SK-N-SH (cell line): ENCODE data around the gene ANLN. TPM values are rescaled to one million over a fixed set of nuclear protein-coding genes. Genes with fewer than 3 reads are reported as not detected.

Experiments
- CTCF ChIA-PET: fragments of 300-600, 350-600 bp; formaldehyde crosslinking; extraction: SDS; loops from one replicate; lab custom pipeline; 2021; lab: Yijun Ruan, JAX
- POLR2A ChIA-PET: fragments of 350-600 bp; sonication (Branson Sonifier 250); formaldehyde crosslinking; extraction: SDS; loops from one replicate; lab custom pipeline; 2020; ENCODE audit warnings: antibody characterized with exemption, inconsistent platforms; lab: Yijun Ruan, JAX
- DNase-seq: peaks from one replicate; pipeline ENCODE4 v3.0.0; 2012
- H2AFZ ChIP-seq: fragments of 200-600 bp; sonication (generic); 2 replicates; pipeline ENCODE4 v1.8.1; 2016; ENCODE audit warnings: antibody characterized with exemption, mild to moderate bottlenecking, low read depth
- H3F3A ChIP-seq: fragments of 200-600 bp; sonication (generic); replicated peaks from 2 replicates; pipeline ENCODE3; 2016; ENCODE audit warnings: antibody characterized with exemption, mild to moderate bottlenecking; ENCODE audit not compliant: insufficient read depth
- H3K27ac ChIP-seq, 2 experiments: fragments of 200-500 bp in 1 of 2; fragments of 200-600 bp in 1 of 2; sonication (Bioruptor generic) in 1 of 2; sonication (generic), shearing (Covaris generic) in 1 of 2; 2 replicates each; pipeline versions ENCODE4 v1.5.1 to v1.6.1; 2014 to 2016; ENCODE audit warnings: low read depth in 2 of 2, inconsistent platforms in 1 of 2, low read length in 1 of 2, mild to moderate bottlenecking in 1 of 2, mixed read lengths in 1 of 2
- H3K27me3 ChIP-seq: fragments of 200-600 bp; sonication (generic), shearing (Covaris generic); 2 replicates; pipeline ENCODE4 v1.6.1; 2016; ENCODE audit warnings: mixed run types; ENCODE audit not compliant: insufficient read depth
- H3K36me3 ChIP-seq, 2 experiments: fragments of 200-500 bp in 1 of 2; fragments of 200-600 bp in 1 of 2; sonication (Bioruptor generic) in 1 of 2; sonication (generic) in 1 of 2; replicated peaks in 1 of 2; 2 replicates each; pipeline versions ENCODE3 to v1.5.1; 2014 to 2016; ENCODE audit warnings: low read length in 1 of 2, mild to moderate bottlenecking in 1 of 2; ENCODE audit not compliant: insufficient read depth in 2 of 2, control insufficient read depth in 1 of 2
- H3K4me1 ChIP-seq, 2 experiments: fragments of 200-500 bp in 1 of 2; fragments of 200-600 bp in 1 of 2; sonication (Bioruptor generic) in 1 of 2; sonication (generic), shearing (Covaris generic) in 1 of 2; 2 replicates each; pipeline versions ENCODE4 v1.5.1 to v1.6.1; 2014 to 2016; ENCODE audit warnings: low read depth in 1 of 2, low read length in 1 of 2, mixed run types in 1 of 2; ENCODE audit not compliant: insufficient read depth in 2 of 2, control insufficient read depth in 1 of 2
- H3K4me2 ChIP-seq: fragments of 200-600 bp; sonication (generic), shearing (Covaris generic); 2 replicates; pipeline ENCODE4 v1.6.1; 2017; ENCODE audit warnings: mixed run types
- H3K4me3 ChIP-seq, 2 experiments: fragments of 200-500 bp in 1 of 2; fragments of 200-600 bp in 1 of 2; sonication (Bioruptor generic) in 1 of 2; sonication (generic), shearing (Covaris generic) in 1 of 2; 2 replicates each; pipeline versions ENCODE4 v1.5.1 to v1.8.1; 2014 to 2016; ENCODE audit warnings: low read depth in 2 of 2, inconsistent platforms in 1 of 2, low read length in 1 of 2, mild to moderate bottlenecking in 1 of 2, mixed read lengths in 1 of 2, moderate library complexity in 1 of 2
- H3K79me2 ChIP-seq: fragments of 200-600 bp; sonication (generic); 2 replicates; pipeline ENCODE4 v1.8.1; 2017; ENCODE audit warnings: mild to moderate bottlenecking; ENCODE audit not compliant: insufficient read depth
- H3K9ac ChIP-seq: fragments of 200-600 bp; sonication (generic); 2 replicates; pipeline ENCODE4 v1.6.1; 2017; ENCODE audit warnings: mixed run types
- H3K9me2 ChIP-seq: fragments of 200-600 bp; sonication (generic); 2 replicates; pipeline ENCODE4 v1.6.1; 2017; ENCODE audit warnings: mixed run types
- H3K9me3 ChIP-seq: fragments of 200-600 bp; sonication (generic); 2 replicates; pipeline ENCODE4 v1.6.1; 2017; ENCODE audit warnings: mixed run types, mild to moderate bottlenecking, moderate library complexity
- H4K20me1 ChIP-seq: fragments of 200-600 bp; sonication (generic); 2 replicates; pipeline ENCODE4 v1.6.1; 2017; ENCODE audit warnings: mild to moderate bottlenecking, mixed run types; ENCODE audit not compliant: insufficient read depth
- CHD2 ChIP-seq: fragments of 150-350 bp; IDR thresholded peaks from 2 replicates; pipeline ENCODE4 v1.6.1; 2018; ENCODE audit warnings: low read length; ENCODE audit not compliant: partially characterized antibody
- ELF1 ChIP-seq: IDR thresholded peaks from 2 replicates; pipeline ENCODE4 v1.4.0; 2012
- GATA2 ChIP-seq: sonication (generic); formaldehyde crosslinking; IDR thresholded peaks from 2 replicates; pipeline ENCODE4 v1.5.0; 2020; ENCODE audit warnings: mild to moderate bottlenecking, missing genetic modification reagents
- JUND ChIP-seq: IDR thresholded peaks from 2 replicates; pipeline ENCODE4 v1.4.0; 2012
- MEF2A ChIP-seq: IDR thresholded peaks from 2 replicates; pipeline ENCODE4 v1.4.0; 2012; ENCODE audit warnings: low read depth, borderline replicate concordance
- MXI1 ChIP-seq: IDR thresholded peaks from 2 replicates; pipeline ENCODE4 v1.6.1; 2012; ENCODE audit warnings: mild to moderate bottlenecking, low read depth, low read length, improper control_type of control experiment
- NFIC ChIP-seq: IDR thresholded peaks from 2 replicates; pipeline ENCODE4 v1.4.0; 2012; ENCODE audit warnings: borderline replicate concordance
- NRF1 ChIP-seq: IDR thresholded peaks from 2 replicates; pipeline ENCODE4 v1.6.1; 2012; ENCODE audit warnings: low read depth, mild to moderate bottlenecking, low read length
- POLR2AphosphoS5 ChIP-seq: IDR thresholded peaks from 2 replicates; pipeline ENCODE4 v1.6.1; 2012; ENCODE audit warnings: low read depth, low read length
- RCOR1 ChIP-seq: fragments of 150-350 bp; IDR thresholded peaks from 2 replicates; pipeline ENCODE4 v1.6.1; 2017; ENCODE audit warnings: antibody characterized with exemption, low read length
- SIN3A ChIP-seq: IDR thresholded peaks from 2 replicates; pipeline ENCODE4 v1.6.1; 2012; ENCODE audit warnings: low read depth, mild to moderate bottlenecking, low read length, moderate library complexity, borderline replicate concordance
- TAF1 ChIP-seq: IDR thresholded peaks from 2 replicates; pipeline ENCODE4 v1.6.1; 2012; ENCODE audit warnings: low read depth, mild to moderate bottlenecking, low read length, moderate library complexity, borderline replicate concordance
- WGBS: methylation state at CpG from one replicate; pipeline ENCODE4 v1.1.6; 2017; ENCODE audit warnings: low lambda C conversion rate; 5-methylcytosine and 5-hydroxymethylcytosine counted together
- polyA plus RNA-seq, 3 experiments: library from polyadenylated mRNA; depleted of rRNA; stranded (reverse); fragments of >200 nt; gene quantifications; 2 replicates each; pipeline ENCODE4 v1.2.3, GENCODE V29; 2012
- TF ChIP-seq, protein P1 (sequence below): IDR thresholded peaks from 2 replicates; pipeline ENCODE4 v1.4.0; 2012; ENCODE audit warnings: low read depth
- TF ChIP-seq, protein P2 (sequence below): fragments of 150-350 bp; IDR thresholded peaks from 2 replicates; pipeline ENCODE4 v1.6.1; 2017; ENCODE audit warnings: antibody characterized with exemption, low read length, low read depth, borderline replicate concordance
- TF ChIP-seq, protein P3 (sequence below): IDR thresholded peaks from 2 replicates; pipeline ENCODE4 v1.4.0; 2012; ENCODE audit warnings: low read depth, borderline replicate concordance

The ANLN gene, protein sequence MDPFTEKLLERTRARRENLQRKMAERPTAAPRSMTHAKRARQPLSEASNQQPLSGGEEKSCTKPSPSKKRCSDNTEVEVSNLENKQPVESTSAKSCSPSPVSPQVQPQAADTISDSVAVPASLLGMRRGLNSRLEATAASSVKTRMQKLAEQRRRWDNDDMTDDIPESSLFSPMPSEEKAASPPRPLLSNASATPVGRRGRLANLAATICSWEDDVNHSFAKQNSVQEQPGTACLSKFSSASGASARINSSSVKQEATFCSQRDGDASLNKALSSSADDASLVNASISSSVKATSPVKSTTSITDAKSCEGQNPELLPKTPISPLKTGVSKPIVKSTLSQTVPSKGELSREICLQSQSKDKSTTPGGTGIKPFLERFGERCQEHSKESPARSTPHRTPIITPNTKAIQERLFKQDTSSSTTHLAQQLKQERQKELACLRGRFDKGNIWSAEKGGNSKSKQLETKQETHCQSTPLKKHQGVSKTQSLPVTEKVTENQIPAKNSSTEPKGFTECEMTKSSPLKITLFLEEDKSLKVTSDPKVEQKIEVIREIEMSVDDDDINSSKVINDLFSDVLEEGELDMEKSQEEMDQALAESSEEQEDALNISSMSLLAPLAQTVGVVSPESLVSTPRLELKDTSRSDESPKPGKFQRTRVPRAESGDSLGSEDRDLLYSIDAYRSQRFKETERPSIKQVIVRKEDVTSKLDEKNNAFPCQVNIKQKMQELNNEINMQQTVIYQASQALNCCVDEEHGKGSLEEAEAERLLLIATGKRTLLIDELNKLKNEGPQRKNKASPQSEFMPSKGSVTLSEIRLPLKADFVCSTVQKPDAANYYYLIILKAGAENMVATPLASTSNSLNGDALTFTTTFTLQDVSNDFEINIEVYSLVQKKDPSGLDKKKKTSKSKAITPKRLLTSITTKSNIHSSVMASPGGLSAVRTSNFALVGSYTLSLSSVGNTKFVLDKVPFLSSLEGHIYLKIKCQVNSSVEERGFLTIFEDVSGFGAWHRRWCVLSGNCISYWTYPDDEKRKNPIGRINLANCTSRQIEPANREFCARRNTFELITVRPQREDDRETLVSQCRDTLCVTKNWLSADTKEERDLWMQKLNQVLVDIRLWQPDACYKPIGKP
- polyA plus RNA-seq (2012; rRNA removed), result 17.1 and 21.2 TPM in 2 replicates
- 10.0 and 12.1 TPM in 2 replicates for polyA plus RNA-seq (2012; cell fraction: cytosol; rRNA removed)
- polyA plus RNA-seq (2012; cell fraction: nucleus; rRNA removed), result 62.9 and 95.4 TPM in 2 replicates

DNA sequence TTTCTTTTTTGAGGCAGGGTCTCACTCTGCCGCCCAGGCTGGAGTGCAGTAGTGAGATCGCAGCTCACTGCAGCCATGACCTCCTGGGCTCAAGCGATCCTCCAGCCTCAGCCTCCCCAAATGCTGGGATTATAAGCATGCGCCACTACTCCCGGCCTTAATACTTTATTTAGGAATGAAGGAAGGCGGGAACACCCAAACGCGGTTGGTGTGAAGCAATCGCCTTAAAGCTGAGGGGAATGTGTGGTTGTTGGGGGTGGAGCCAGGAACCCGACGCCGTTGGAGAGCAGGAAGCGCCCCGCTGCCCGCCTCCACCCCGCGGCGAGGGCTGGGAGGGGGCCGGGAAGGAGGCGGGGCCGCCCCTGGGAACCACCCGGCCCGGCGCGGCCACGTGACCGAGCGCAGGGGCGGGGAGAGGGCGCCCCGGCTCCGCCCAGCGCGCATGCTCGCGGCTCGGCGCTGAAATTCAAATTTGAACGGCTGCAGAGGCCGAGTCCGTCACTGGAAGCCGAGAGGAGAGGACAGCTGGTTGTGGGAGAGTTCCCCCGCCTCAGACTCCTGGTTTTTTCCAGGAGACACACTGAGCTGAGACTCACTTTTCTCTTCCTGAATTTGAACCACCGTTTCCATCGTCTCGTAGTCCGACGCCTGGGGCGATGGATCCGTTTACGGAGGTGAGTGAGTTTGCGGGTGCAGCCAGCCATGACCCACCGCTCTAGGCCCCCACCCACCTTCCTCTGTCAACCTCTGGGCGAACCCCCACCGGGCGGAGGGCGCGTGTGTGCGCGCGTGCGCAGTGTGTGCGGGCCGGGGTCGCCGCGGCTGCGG, at the start of gene ANLN:
Gene ANLN, plus strand, starts transcription at position 492 of the 828 bp plus-strand sequence. Its CDS starts 165 bp downstream, at position 657.
- H4K20me1 ChIP-seq, result peaks cover 12% of the 10 kb centered on the region; the same call in 1 of the 2 replicates
- H3K9ac ChIP-seq, result peak within 1 kb of the TSS; percentile 96
- H3K36me3 ChIP-seq, result peaks cover 0 to 7% of the 10 kb centered on the region in 2 experiments
- peak; percentile 100 for DNase-seq
- H3F3A ChIP-seq, result peaks cover 22% of the 10 kb centered on the region
- H3K79me2 ChIP-seq, result peaks cover 49% of the 10 kb centered on the region
- no peaks in the 10 kb centered on the region for H3K27me3 ChIP-seq
- H3K9me2 ChIP-seq, result no peaks in the 10 kb centered on the region
- peak; percentile 47 for TF ChIP-seq CHD2
- peak; percentile 96 for TF ChIP-seq MXI1
- no peak for TF ChIP-seq NFIC
- TF ChIP-seq, protein P1, sequence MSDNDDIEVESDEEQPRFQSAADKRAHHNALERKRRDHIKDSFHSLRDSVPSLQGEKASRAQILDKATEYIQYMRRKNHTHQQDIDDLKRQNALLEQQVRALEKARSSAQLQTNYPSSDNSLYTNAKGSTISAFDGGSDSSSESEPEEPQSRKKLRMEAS, result peak; percentile 82
- TF ChIP-seq NRF1, result peak; percentile 94
- TF ChIP-seq SIN3A, result peak; percentile 100
- TF ChIP-seq GATA2, result no peak
- TF ChIP-seq, protein P2, sequence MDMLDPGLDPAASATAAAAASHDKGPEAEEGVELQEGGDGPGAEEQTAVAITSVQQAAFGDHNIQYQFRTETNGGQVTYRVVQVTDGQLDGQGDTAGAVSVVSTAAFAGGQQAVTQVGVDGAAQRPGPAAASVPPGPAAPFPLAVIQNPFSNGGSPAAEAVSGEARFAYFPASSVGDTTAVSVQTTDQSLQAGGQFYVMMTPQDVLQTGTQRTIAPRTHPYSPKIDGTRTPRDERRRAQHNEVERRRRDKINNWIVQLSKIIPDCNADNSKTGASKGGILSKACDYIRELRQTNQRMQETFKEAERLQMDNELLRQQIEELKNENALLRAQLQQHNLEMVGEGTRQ, result peak; percentile 88
- no peak for TF ChIP-seq MEF2A
- TF ChIP-seq, protein P3, sequence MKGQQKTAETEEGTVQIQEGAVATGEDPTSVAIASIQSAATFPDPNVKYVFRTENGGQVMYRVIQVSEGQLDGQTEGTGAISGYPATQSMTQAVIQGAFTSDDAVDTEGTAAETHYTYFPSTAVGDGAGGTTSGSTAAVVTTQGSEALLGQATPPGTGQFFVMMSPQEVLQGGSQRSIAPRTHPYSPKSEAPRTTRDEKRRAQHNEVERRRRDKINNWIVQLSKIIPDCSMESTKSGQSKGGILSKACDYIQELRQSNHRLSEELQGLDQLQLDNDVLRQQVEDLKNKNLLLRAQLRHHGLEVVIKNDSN, result peak; percentile 95
- 0 out of 2 replicates have a peak, but pooled peaks have one; percentile 28 for TF ChIP-seq RCOR1
- peak; percentile 91 for TF ChIP-seq TAF1
- peak; percentile 75 for TF ChIP-seq POLR2AphosphoS5
- peak; percentile 72 for TF ChIP-seq ELF1
- TF ChIP-seq JUND, result no peak
- TF ChIP-seq, all 33 proteins: peak for 11
- CTCF ChIA-PET, result interaction anchor here (0.8 to 5.8 kb wide), 9 partner anchors 9 to 808 kb away, joined by 3 to 33 read pairs (median 6); a partner anchor contains a TSS
- no peaks in the 10 kb centered on the region for H3K9me3 ChIP-seq
- H3K4me3 ChIP-seq, result peak within 1 kb of the TSS; percentile 85 to 97
- H3K4me1 ChIP-seq, result peaks cover 23 to 25% of the 10 kb centered on the region in 2 experiments
- POLR2A ChIA-PET, result interaction anchor here (0.6 to 1.5 kb wide), 5 partner anchors 11 to 588 kb away, joined by 3 to 13 read pairs (median 3); partner anchors contain the start of gene SEPTIN7
- WGBS, result 5% methylated on average over 68 of the region's 68 CpGs
- peak within 1 kb of the TSS; percentile 87 to 94 for H3K27ac ChIP-seq
- H3K4me2 ChIP-seq, result peak within 1 kb of the TSS; percentile 97
- H2AFZ ChIP-seq, result peak within 1 kb of the TSS; percentile 97
